Measurements from ENCODE around the gene ZC3H7B.

Gene ZC3H7B

GRCh38 chr22:41333806-41334205 is 32.5 kb downstream of the ZC3H7B start:
- DNase-seq = no peak

GRCh38 chr22:41334215-41334614 is 32.9 kb downstream of the ZC3H7B start:
- DNase-seq = no peak

- no peak for DNase-seq
These were observed 33.8 kb downstream of the ZC3H7B start for GRCh38 chr22:41334951-41335635.

GRCh38 chr22:41338614-41339212 is 37.4 kb downstream of the ZC3H7B start:
- no peak for DNase-seq

GRCh38 chr22:41339823-41340222 is 38.5 kb downstream of the ZC3H7B start:
- no peak for DNase-seq

- no peak for DNase-seq
These were observed 39.0 kb downstream of the ZC3H7B start for GRCh38 chr22:41340357-41340756.

- DNase-seq = no peak
These were observed 39.7 kb downstream of the ZC3H7B start for GRCh38 chr22:41341012-41341411.

GRCh38 chr22:41341990-41342389 is 40.7 kb downstream of the ZC3H7B start:
- no peak for DNase-seq

- DNase-seq = no peak
These were observed 42.0 kb downstream of the ZC3H7B start for GRCh38 chr22:41343300-41343699.

GRCh38 chr22:41343717-41344116 is 42.4 kb downstream of the ZC3H7B start:
- DNase-seq = no peak

- DNase-seq = no peak
These were observed 43.0 kb downstream of the ZC3H7B start for GRCh38 chr22:41344189-41344788.

GRCh38 chr22:41345807-41346335 is 44.5 kb downstream of the ZC3H7B start:
- no peak for DNase-seq

GRCh38 chr22:41347066-41347859 is 45.9 kb downstream of the ZC3H7B start:
- no peak for DNase-seq

GRCh38 chr22:41348964-41349484 is 47.7 kb downstream of the ZC3H7B start:
- DNase-seq = no peak

- no peak for DNase-seq
These were observed 48.8 kb downstream of the ZC3H7B start for GRCh38 chr22:41350087-41350486.

- no peak for DNase-seq
These were observed 49.7 kb downstream of the ZC3H7B start for GRCh38 chr22:41351011-41351410.

GRCh38 chr22:41352058-41352457 is 50.7 kb downstream of the ZC3H7B start:
- no peak for DNase-seq

- no peak for DNase-seq
These were observed 52.7 kb downstream of the ZC3H7B start for GRCh38 chr22:41353862-41354575.

GRCh38 chr22:41354979-41355378 is 53.7 kb downstream of the ZC3H7B start:
- DNase-seq = no peak

GRCh38 chr22:41355895-41356294 is 54.6 kb downstream of the ZC3H7B start:
- no peak for DNase-seq

- DNase-seq = no peak
These were observed 55.2 kb downstream of the ZC3H7B start for GRCh38 chr22:41356430-41357028.

GRCh38 chr22:41357191-41357590 is 55.9 kb downstream of the ZC3H7B start:
- DNase-seq = no peak
